Measurements from ENCODE around the gene FOLR2.

DNA sequence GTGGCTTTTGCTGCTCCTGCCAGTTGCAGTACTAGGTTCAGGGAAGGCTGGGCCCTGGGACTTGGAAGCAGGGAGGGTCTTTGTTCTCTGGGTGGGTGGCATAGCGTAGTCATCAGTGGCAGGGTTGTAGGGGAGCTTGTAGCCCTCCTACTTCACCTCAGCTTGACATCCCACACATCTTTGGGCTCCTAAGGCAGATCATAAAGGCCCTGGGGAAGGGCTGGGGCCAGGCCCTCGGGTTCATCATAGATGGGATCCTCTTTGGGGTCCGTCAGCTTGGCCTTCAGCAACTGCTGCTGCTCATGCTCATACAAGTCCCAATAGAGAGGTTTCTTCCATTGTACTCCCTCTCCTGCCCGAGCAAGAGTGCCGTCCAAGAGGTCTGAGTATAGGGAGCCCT is 33.4 kb downstream of the FOLR2 start:
- TF ChIP-seq EZH2phosphoT487 (IDR thresholded peaks at IDR 0.05; ENCODE audit: insufficient read depth, low read depth) (no peak), EZH2 (IDR thresholded peaks at IDR 0.05; ENCODE audit: insufficient read depth, poor library complexity, severe bottlenecking) (no peak)
